LoVo (cell line): ENCODE results near the gene ITIH5.
A peak's percentile ranks its signal among the peaks of the same experiment; 100 is the strongest.

ENCODE experiments used
- DNase-seq: peaks from one replicate; pipeline ENCODE4 v3.0.0-alpha.2; 2016; ENCODE audit warnings: low spot score

ITIH5 gene

GRCh38 chr10:7626283-7626682, 40.5 kb downstream of the ITIH5 start:
- no peak for DNase-seq

DNA sequence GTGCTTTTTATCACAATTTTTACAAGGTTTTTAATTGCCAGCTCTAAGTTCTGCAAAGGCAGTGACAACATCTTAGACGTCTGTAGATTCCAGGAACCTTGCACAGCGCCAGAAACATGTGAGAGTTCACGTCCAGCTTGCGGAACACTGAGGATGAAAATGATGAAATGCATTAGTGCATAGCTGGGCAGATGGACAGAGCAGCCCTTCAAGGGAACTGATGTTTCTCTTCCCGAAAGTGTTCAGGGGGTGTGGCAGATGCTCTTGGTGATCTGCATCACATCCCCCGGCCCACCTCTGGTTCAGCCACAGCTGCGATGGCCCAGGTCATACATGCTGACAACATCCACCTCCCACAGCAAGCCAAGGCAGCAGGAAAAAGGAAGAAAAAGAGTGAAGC, 40.9 kb downstream of the ITIH5 start:
- no peak for DNase-seq

DNA sequence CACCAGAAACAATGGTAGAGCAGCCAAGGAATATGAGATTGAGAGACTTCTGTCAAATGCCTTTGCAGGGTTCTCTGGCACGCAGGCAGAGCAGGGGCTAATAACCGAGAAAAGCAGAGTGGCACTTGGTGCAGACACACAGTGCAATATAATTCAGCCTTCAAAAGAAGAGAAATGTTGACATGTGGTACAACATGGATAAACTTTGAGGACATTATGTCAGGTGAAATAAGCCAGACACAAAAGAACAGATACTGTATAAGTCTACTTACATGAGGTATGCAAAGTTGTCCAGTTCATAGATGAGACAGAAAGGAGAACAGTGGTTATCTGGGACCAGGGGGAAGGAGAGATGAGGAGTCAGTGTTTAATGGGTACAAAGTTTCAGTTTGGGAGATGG, 41.8 kb downstream of the ITIH5 start:
- DNase-seq, result no peak

GRCh38 chr10:7622969-7623368, 43.8 kb downstream of the ITIH5 start:
- DNase-seq, result no peak

DNA sequence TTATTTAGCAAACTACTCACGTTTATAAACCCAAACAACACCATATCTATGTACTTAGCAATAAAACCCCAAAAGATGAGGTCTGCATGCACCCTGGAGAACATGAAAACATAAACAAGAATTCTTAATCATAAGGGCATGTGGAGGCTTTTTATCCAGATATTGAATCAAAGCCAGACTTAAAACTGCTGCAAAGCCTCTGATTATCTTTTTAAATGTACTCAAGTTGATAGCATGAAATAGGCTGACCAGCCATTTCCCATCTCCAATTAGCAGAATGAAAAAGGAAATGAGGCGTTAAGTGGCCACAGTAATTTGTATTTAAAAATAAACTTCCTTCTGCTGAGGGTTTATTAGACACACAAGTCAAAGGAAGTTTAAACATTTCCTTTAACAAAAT, 48.3 kb downstream of the ITIH5 start:
- DNase-seq, result no peak

- DNase-seq, result no peak
These were observed 54.9 kb downstream of the ITIH5 start for GRCh38 chr10:7611909-7612308.

GRCh38 chr10:7610651-7611389, 55.9 kb downstream of the ITIH5 start:
- DNase-seq, result peak; percentile 55

DNA sequence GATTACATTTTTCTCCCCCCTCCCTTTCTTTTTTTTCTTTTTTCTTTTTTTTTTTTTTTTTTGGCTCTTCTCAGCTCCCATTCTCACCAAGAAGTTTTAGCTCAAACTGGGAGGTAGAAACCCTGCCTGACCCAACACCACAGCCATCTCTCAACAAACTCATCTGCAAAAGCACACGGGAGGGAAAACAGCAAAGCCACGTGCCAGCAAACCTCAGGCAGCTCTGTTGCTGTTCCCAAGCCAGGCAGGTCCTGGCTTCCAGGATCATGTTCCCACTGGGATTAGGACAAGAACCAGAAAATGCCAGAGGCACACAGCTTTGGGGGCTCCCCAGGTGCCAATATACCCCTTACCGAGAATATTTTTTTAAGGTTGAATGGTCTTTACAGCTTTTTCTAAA, 56.7 kb downstream of the ITIH5 start:
- no peak for DNase-seq

- DNase-seq, result no peak
These were observed 57.2 kb downstream of the ITIH5 start for GRCh38 chr10:7609556-7609955.

- no peak for DNase-seq
These were observed 58.8 kb downstream of the ITIH5 start for GRCh38 chr10:7608001-7608400.

GRCh38 chr10:7606951-7607404, 59.8 kb downstream of the ITIH5 start:
- DNase-seq, result no peak

DNA sequence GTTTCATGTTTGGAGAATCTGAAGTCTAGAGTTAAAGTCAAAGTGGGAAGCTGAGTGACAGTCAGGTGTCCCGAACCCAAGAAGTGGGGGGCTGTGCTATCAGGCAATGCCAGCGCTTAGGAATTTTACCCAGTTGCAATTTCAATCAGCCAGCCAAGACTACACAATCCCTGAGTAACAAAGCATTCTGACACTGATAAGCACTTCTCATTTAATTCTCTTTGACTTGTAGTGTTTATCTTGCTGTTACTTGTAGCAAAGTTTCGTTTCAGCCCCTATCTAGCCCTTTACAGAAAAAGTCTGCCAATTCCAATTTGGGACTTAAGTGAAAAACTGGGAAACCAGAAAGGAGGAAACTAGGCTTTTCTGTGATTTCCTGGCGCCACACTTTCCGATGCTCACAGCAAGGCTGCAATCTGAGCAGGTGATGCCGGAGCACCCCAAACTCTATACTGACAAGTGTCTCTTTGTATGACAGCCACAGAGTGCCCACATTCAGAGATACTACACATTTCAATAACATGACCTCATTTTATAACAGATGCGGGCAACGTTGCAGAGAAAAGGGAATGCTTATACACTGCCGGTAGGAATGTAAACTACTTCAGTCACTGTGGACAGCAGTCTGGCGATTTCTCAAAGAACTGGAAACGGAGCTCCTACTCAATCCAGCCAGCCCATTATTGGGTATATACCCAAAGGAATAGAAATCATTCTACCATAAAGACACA, 61.0 kb downstream of the ITIH5 start:
- DNase-seq, result no peak

- DNase-seq, result no peak
These were observed 65.6 kb downstream of the ITIH5 start for GRCh38 chr10:7601023-7601656.

DNA sequence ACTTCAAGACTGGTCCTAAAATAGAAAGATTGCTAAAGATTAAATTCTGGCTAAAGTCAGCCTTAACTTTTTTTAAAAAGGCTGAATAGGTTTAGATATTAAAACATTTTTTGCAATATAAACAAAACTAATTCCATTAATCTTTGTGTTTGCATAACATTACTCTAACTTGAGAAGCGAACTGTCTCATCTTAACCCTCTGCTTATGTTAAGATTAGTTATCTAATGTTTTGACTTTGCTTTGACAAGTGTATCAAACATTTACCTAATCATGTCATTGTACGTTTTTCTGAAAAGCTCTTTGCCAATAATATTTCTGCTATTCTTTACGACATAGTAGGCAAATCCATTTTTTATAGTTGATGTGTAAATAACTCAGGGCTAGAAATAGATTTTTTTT, 68.0 kb downstream of the ITIH5 start:
- no peak for DNase-seq

- DNase-seq, result no peak
These were observed 70.4 kb downstream of the ITIH5 start for GRCh38 chr10:7596356-7596755.

- no peak for DNase-seq
These were observed 72.9 kb downstream of the ITIH5 start for GRCh38 chr10:7593905-7594304.

GRCh38 chr10:7593063-7593462, 73.7 kb downstream of the ITIH5 start:
- no peak for DNase-seq

GRCh38 chr10:7592627-7593026, 74.1 kb downstream of the ITIH5 start:
- no peak for DNase-seq

- DNase-seq, result no peak
These were observed 76.5 kb downstream of the ITIH5 start for GRCh38 chr10:7590271-7590670.

GRCh38 chr10:7589748-7590147, 77.0 kb downstream of the ITIH5 start:
- DNase-seq, result no peak

DNA sequence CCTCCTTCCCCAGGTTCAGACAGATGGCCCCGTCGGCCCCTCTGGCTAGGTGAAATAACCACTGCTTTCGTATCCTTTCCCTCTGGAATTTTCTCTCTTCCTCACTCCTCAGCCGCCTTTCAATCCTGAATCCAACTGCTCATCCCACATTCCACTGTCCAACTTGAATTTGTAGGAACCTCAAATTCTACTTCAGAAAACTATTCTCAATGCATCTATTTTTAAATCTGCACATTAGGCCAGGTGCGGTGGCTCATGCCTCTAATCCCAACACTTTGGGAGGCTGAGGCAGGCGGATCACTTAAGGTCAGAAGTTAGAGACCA, 78.9 kb downstream of the ITIH5 start:
- no peak for DNase-seq

- no peak for DNase-seq
These were observed 79.5 kb downstream of the ITIH5 start for GRCh38 chr10:7587168-7587864.

- DNase-seq, result no peak
These were observed 81.5 kb downstream of the ITIH5 start for GRCh38 chr10:7585228-7585627.
